MG63 (cell line): Measurements from ENCODE around the gene TTC27. TPM values are rescaled to one million over a fixed set of nuclear protein-coding genes. Genes with fewer than 3 reads are reported as not detected.
"Not testable (repeated sequence)": the region's sequence is repeated elsewhere in the genome, so short reads cannot be mapped to it uniquely, and the experiment has no call there.

ENCODE experiments used
- DNase-seq: peaks from one replicate; pipeline ENCODE4 v3.0.0-alpha.2; 2020
- H3K27me3 ChIP-seq: fragments of 250-450 bp; sonication (Bioruptor Pico); 2 replicates; pipeline ENCODE4 v1.5.1; 2020; ENCODE audit warnings: mild to moderate bottlenecking, moderate library complexity
- H3K36me3 ChIP-seq: fragments of 250-450 bp; sonication (Bioruptor Pico); 2 replicates; pipeline ENCODE4 v1.5.1; 2020; ENCODE audit warnings: mild to moderate bottlenecking, moderate library complexity
- H3K4me3 ChIP-seq: fragments of 250-450 bp; sonication (Bioruptor Pico); 2 replicates; pipeline ENCODE4 v1.5.1; 2020; ENCODE audit warnings: mild to moderate bottlenecking, moderate library complexity
- H3K9me3 ChIP-seq: fragments of 250-450 bp; sonication (Bioruptor Pico); 2 replicates; pipeline ENCODE4 v1.5.1; 2020; ENCODE audit warnings: mild to moderate bottlenecking, moderate library complexity
- total RNA-seq: library from RNA; depleted of rRNA; stranded (reverse); fragments of >200 nt; shearing (Covaris generic); gene quantifications from 2 replicates; pipeline ENCODE4 v1.2.3, GENCODE V29; 2014; ENCODE audit warnings: low replicate concordance; rRNA removed

The TTC27 gene
- 52.7 and 63.8 TPM in 2 replicates for total RNA-seq

GRCh38 chr2:32627814-32628579, at the start of gene TTC27:
TTC27 (plus strand) TSS chr2:32628050; CDS start chr2:32628293, 243 bp downstream.
- Histone ChIP-seq H3K36me3 (peaks cover 21% of the 10 kb centered on the region), H3K27me3 (no peaks in the 10 kb centered on the region), H3K4me3 (peak within 1 kb of the TSS; percentile 82), H3K9me3 (no peaks in the 10 kb centered on the region)
- DNase-seq = peak; percentile 95

GRCh38 chr2:32591669-32592463, 36.0 kb upstream of the TTC27 start:
- no peaks in the 10 kb centered on the region for H3K9me3 ChIP-seq
- no peak for DNase-seq
- no peaks in the 10 kb centered on the region for H3K27me3 ChIP-seq
- H3K36me3 ChIP-seq = peaks cover 25% of the 10 kb centered on the region
- H3K4me3 ChIP-seq = no peak overlapping the region

- no peak for DNase-seq
- no peaks in the 10 kb centered on the region for H3K27me3 ChIP-seq
- no peaks in the 10 kb centered on the region for H3K9me3 ChIP-seq
- H3K36me3 ChIP-seq = peaks cover 25% of the 10 kb centered on the region
- H3K4me3 ChIP-seq = no peak overlapping the region
Measured at GRCh38 chr2:32594573-32594972, 33.3 kb upstream of the TTC27 start.

GRCh38 chr2:32611366-32611765, 16.5 kb upstream of the TTC27 start:
- Histone ChIP-seq H3K4me3 (no peak overlapping the region), H3K9me3 (no peaks in the 10 kb centered on the region), H3K36me3 (peaks cover 32% of the 10 kb centered on the region), H3K27me3 (no peaks in the 10 kb centered on the region)
- no peak for DNase-seq

- Histone ChIP-seq H3K36me3 (peaks cover 32% of the 10 kb centered on the region), H3K9me3 (no peaks in the 10 kb centered on the region), H3K4me3 (no peak overlapping the region), H3K27me3 (no peaks in the 10 kb centered on the region)
- no peak for DNase-seq
Measured at GRCh38 chr2:32611771-32612170, 16.1 kb upstream of the TTC27 start.

- no peak for DNase-seq
- no peaks in the 10 kb centered on the region for H3K9me3 ChIP-seq
- H3K27me3 ChIP-seq = no peaks in the 10 kb centered on the region
- no peak overlapping the region for H3K4me3 ChIP-seq
- H3K36me3 ChIP-seq = peaks cover 47% of the 10 kb centered on the region
Measured at GRCh38 chr2:32614084-32614483, 13.8 kb upstream of the TTC27 start.

GRCh38 chr2:32617599-32618189, 10.2 kb upstream of the TTC27 start:
- Histone ChIP-seq H3K36me3 (peaks cover 59% of the 10 kb centered on the region), H3K9me3 (no peaks in the 10 kb centered on the region), H3K4me3 (no peak overlapping the region), H3K27me3 (no peaks in the 10 kb centered on the region)
- DNase-seq = no peak

- DNase-seq = no peak
- H3K36me3 ChIP-seq = peaks cover 36% of the 10 kb centered on the region
- no peaks in the 10 kb centered on the region for H3K27me3 ChIP-seq
- H3K4me3 ChIP-seq = no peak overlapping the region
- no peaks in the 10 kb centered on the region for H3K9me3 ChIP-seq
Measured at GRCh38 chr2:32622570-32623310, 5.1 kb upstream of the TTC27 start.

GRCh38 chr2:32623311-32623706, 4.5 kb upstream of the TTC27 start:
- H3K27me3 ChIP-seq = no peaks in the 10 kb centered on the region
- no peaks in the 10 kb centered on the region for H3K9me3 ChIP-seq
- H3K36me3 ChIP-seq = peaks cover 31% of the 10 kb centered on the region
- H3K4me3 ChIP-seq = no peak overlapping the region
- no peak for DNase-seq

- H3K9me3 ChIP-seq = no peaks in the 10 kb centered on the region
- no peak for DNase-seq
- H3K4me3 ChIP-seq = no peak overlapping the region
- H3K27me3 ChIP-seq = no peaks in the 10 kb centered on the region
- H3K36me3 ChIP-seq = peaks cover 16% of the 10 kb centered on the region
Measured at GRCh38 chr2:32624812-32625211, 3.0 kb upstream of the TTC27 start.

GRCh38 chr2:32626639-32627221, 1.1 kb upstream of the TTC27 start:
- Histone ChIP-seq H3K9me3 (no peaks in the 10 kb centered on the region), H3K4me3 (no peak overlapping the region), H3K36me3 (peaks cover 17% of the 10 kb centered on the region), H3K27me3 (no peaks in the 10 kb centered on the region)
- no peak for DNase-seq

- Histone ChIP-seq H3K4me3 (peak overlapping the region; percentile 82), H3K27me3 (no peaks in the 10 kb centered on the region), H3K36me3 (peaks cover 16% of the 10 kb centered on the region), H3K9me3 (no peaks in the 10 kb centered on the region)
- DNase-seq = peak; percentile 62
Measured at GRCh38 chr2:32627441-32627813, 423 bp upstream of the TTC27 start.

GRCh38 chr2:32632089-32632488, 4.2 kb downstream of the TTC27 start:
- Histone ChIP-seq H3K27me3 (no peaks in the 10 kb centered on the region), H3K9me3 (no peaks in the 10 kb centered on the region), H3K4me3 (no peak overlapping the region), H3K36me3 (peaks cover 54% of the 10 kb centered on the region)
- peak; percentile 63 for DNase-seq

- H3K36me3 ChIP-seq = peaks cover 60% of the 10 kb centered on the region
- no peaks in the 10 kb centered on the region for H3K27me3 ChIP-seq
- no peak overlapping the region for H3K4me3 ChIP-seq
- no peak for DNase-seq
- H3K9me3 ChIP-seq = no peaks in the 10 kb centered on the region
Measured at GRCh38 chr2:32633040-32633439, 5.2 kb downstream of the TTC27 start.

- not testable (repeated sequence) for H3K27me3 ChIP-seq, H3K4me3 ChIP-seq, DNase-seq, H3K9me3 ChIP-seq
- peaks cover 75% of the 10 kb centered on the region for H3K36me3 ChIP-seq
Measured at GRCh38 chr2:32638548-32638947, 10.7 kb downstream of the TTC27 start.

GRCh38 chr2:32641180-32641579, 13.3 kb downstream of the TTC27 start:
- no peak for DNase-seq
- no peak overlapping the region for H3K4me3 ChIP-seq
- H3K9me3 ChIP-seq = no peaks in the 10 kb centered on the region
- H3K27me3 ChIP-seq = no peaks in the 10 kb centered on the region
- H3K36me3 ChIP-seq = peaks cover 58% of the 10 kb centered on the region
